ENCODE results near the gene PPP1R12B. TPM values are rescaled to one million over a fixed set of nuclear protein-coding genes. Genes with fewer than 3 reads are reported as not detected.
"Not testable (repeated sequence)": the region's sequence is repeated elsewhere in the genome, so short reads cannot be mapped to it uniquely, and the experiment has no call there.

PPP1R12B gene
- total and polyA plus RNA-seq, 2 experiments from 2014 or later, result 8.1 to 15.0 TPM

GRCh38 chr1:202638019-202638700 is 289.7 kb downstream of the PPP1R12B start:
- TF ChIP-seq CTCF (IDR thresholded peaks at IDR 0.05; ENCODE audit: poor library complexity) (no peak), EZH2 (IDR thresholded peaks at IDR 0.05; ENCODE audit: borderline replicate concordance) (no peak), EZH2phosphoT487 (IDR thresholded peaks at IDR 0.05; ENCODE audit: low read depth, severe bottlenecking, unreplicated experiment) (no peak)
- Histone ChIP-seq H3K79me2 (no peaks in the 10 kb centered on the region), H3K27ac (peak overlapping the region; percentile 30), H3K27me3 (peaks cover 19% of the 10 kb centered on the region), H3K36me3 (replicated peaks; ENCODE audit: insufficient read depth, low read depth) (no peaks in the 10 kb centered on the region), H3K9me2 (replicated peaks; ENCODE audit: insufficient read depth) (no peaks in the 10 kb centered on the region), H4K20me1 (ENCODE audit: insufficient read depth, poor library complexity, severe bottlenecking) (no peaks in the 10 kb centered on the region), H3K9me3 (ENCODE audit: low read depth) (no peaks in the 10 kb centered on the region), H2AFZ (no peak overlapping the region), H3K4me2 (peak overlapping the region; percentile 64), H3K4me1 (ENCODE audit: insufficient read depth) (peaks cover 41% of the 10 kb centered on the region), H3K4me3 (no peak overlapping the region)
- DNase-seq (ENCODE audit: low spot score), result no peak
- WGBS (ENCODE audit: low lambda C conversion rate, missing lambda C conversion rate), result 40% methylated on average over 7 of the region's 7 CpGs

- DNase-seq (ENCODE audit: low spot score), result peak; percentile 38
- H3K27me3 ChIP-seq, result peaks cover 24% of the 10 kb centered on the region
- H3K27ac ChIP-seq, result peak overlapping the region; percentile 34
These were observed 290.3 kb downstream of the PPP1R12B start for GRCh38 chr1:202638701-202639305.

GRCh38 chr1:202639500-202639899 is 291.0 kb downstream of the PPP1R12B start:
- TF ChIP-seq EZH2 (IDR thresholded peaks at IDR 0.05; ENCODE audit: borderline replicate concordance) (no peak), CTCF (IDR thresholded peaks at IDR 0.05; ENCODE audit: poor library complexity) (no peak), EZH2phosphoT487 (IDR thresholded peaks at IDR 0.05; ENCODE audit: low read depth, severe bottlenecking, unreplicated experiment) (no peak)
- H3K79me2 ChIP-seq, result no peaks in the 10 kb centered on the region
- H3K9me2 ChIP-seq (replicated peaks; ENCODE audit: insufficient read depth), result no peaks in the 10 kb centered on the region
- DNase-seq (ENCODE audit: low spot score), result no peak
- no peaks in the 10 kb centered on the region for H4K20me1 ChIP-seq (ENCODE audit: insufficient read depth, poor library complexity, severe bottlenecking)
- H3K4me3 ChIP-seq, result no peak overlapping the region
- peaks cover 41% of the 10 kb centered on the region for H3K4me1 ChIP-seq (ENCODE audit: insufficient read depth)
- H3K36me3 ChIP-seq (replicated peaks; ENCODE audit: insufficient read depth, low read depth), result no peaks in the 10 kb centered on the region
- WGBS (ENCODE audit: low lambda C conversion rate, missing lambda C conversion rate), result 86% methylated on average over 9 of the region's 9 CpGs
- no peaks in the 10 kb centered on the region for H3K9me3 ChIP-seq (ENCODE audit: low read depth)
- no peak overlapping the region for H3K27ac ChIP-seq
- H3K27me3 ChIP-seq, result peaks cover 31% of the 10 kb centered on the region
- no peak overlapping the region for H2AFZ ChIP-seq
- H3K4me2 ChIP-seq, result no peak overlapping the region

More at GRCh38 chr1:202638701-202639305, 290.3 kb downstream of the PPP1R12B start:
- Histone ChIP-seq H3K4me2 (peak overlapping the region; percentile 64), H3K4me1 (ENCODE audit: insufficient read depth) (peaks cover 41% of the 10 kb centered on the region)
- H3K9me2 ChIP-seq (replicated peaks; ENCODE audit: insufficient read depth); H3K36me3 ChIP-seq (replicated peaks; ENCODE audit: insufficient read depth, low read depth); H3K9me3 ChIP-seq (ENCODE audit: low read depth); H3K79me2 ChIP-seq; H2AFZ ChIP-seq; H4K20me1 ChIP-seq (ENCODE audit: insufficient read depth, poor library complexity, severe bottlenecking); H3K4me3 ChIP-seq: not testable (repeated sequence)
- 66% methylated on average over 9 of the region's 9 CpGs for WGBS (ENCODE audit: low lambda C conversion rate, missing lambda C conversion rate)

- no peaks in the 10 kb centered on the region for H3K9me3 ChIP-seq (ENCODE audit: low read depth)
- no peak overlapping the region for H3K4me3 ChIP-seq
- H3K79me2 ChIP-seq, result no peaks in the 10 kb centered on the region
- H3K27me3 ChIP-seq, result peaks cover 54% of the 10 kb centered on the region
- WGBS (ENCODE audit: low lambda C conversion rate, missing lambda C conversion rate), result 40% methylated on average over 18 of the region's 20 CpGs
- H3K36me3 ChIP-seq (replicated peaks; ENCODE audit: insufficient read depth, low read depth), result no peaks in the 10 kb centered on the region
- H4K20me1 ChIP-seq (ENCODE audit: insufficient read depth, poor library complexity, severe bottlenecking), result no peaks in the 10 kb centered on the region
- H3K4me1 ChIP-seq (ENCODE audit: insufficient read depth), result peaks cover 38% of the 10 kb centered on the region
- H3K9me2 ChIP-seq (replicated peaks; ENCODE audit: insufficient read depth), result no peaks in the 10 kb centered on the region
- no peak for TF ChIP-seq CTCF (IDR thresholded peaks at IDR 0.05; ENCODE audit: poor library complexity)
- no peak for TF ChIP-seq EZH2phosphoT487 (IDR thresholded peaks at IDR 0.05; ENCODE audit: low read depth, severe bottlenecking, unreplicated experiment)
- no peak for TF ChIP-seq EZH2 (IDR thresholded peaks at IDR 0.05; ENCODE audit: borderline replicate concordance)
- peak overlapping the region; percentile 96 for H3K4me2 ChIP-seq
- H2AFZ ChIP-seq, result no peak overlapping the region
- DNase-seq (ENCODE audit: low spot score), result no peak
- no peak overlapping the region for H3K27ac ChIP-seq
These were observed 293.7 kb downstream of the PPP1R12B start for GRCh38 chr1:202642212-202642611.
